Uterus (tissue), 2 donors: ENCODE results near the gene MED27.

Experiments used
- CTCF ChIP-seq, 4 experiments: fragments of 200-600 bp in 2 of 4; fragments of 450-650 bp in 2 of 4; sonication (generic) in 2 of 4; IDR thresholded peaks; one replicate each; pipeline ENCODE4 v1.5.1; 2016 to 2019; ENCODE audit warnings: antibody characterized with exemption in 4 of 4, mild to moderate bottlenecking in 2 of 4, moderate library complexity in 1 of 4
- POLR2A ChIP-seq, 2 donors: fragments of 450-650 bp; IDR thresholded peaks; one replicate each; pipeline ENCODE4 v1.6.1; 2016; ENCODE audit warnings: antibody characterized with exemption in 2 of 2, mild to moderate bottlenecking in 1 of 2, moderate library complexity in 1 of 2

GRCh38 chr9:131823701-131824146 lies 255.9 kb downstream of the MED27 start:
- TF ChIP-seq CTCF (IDR thresholded peaks at IDR 0.05) (no peak), POLR2A (IDR thresholded peaks at IDR 0.05) (no peak)
